GM23338 (cell line): ENCODE data around the gene MT1B. TPM values are rescaled to one million over a fixed set of nuclear protein-coding genes. Genes with fewer than 3 reads are reported as not detected.

Source experiments
- ATAC-seq: fragments of 200-7000 bp; cut with Tn5 transposase; 3 replicates; pipeline ENCODE4 v1.9.1; 2020
- DNase-seq: peaks from one replicate; pipeline ENCODE4 v3.0.0-alpha.2; 2015; ENCODE audit warnings: low spot score
- H2AFZ ChIP-seq: fragments of 200-600 bp; sonication (generic); 2 replicates; pipeline ENCODE4 v1.8.0; 2016; ENCODE audit warnings: antibody characterized with exemption, mild to moderate bottlenecking, moderate library complexity
- H3F3A ChIP-seq: fragments of 200-600 bp; sonication (generic); replicated peaks from 2 replicates; pipeline ENCODE4 v1.8.0; 2017; ENCODE audit warnings: antibody characterized with exemption, mixed run types, low read depth
- H3K27ac ChIP-seq: fragments of 200-600 bp; sonication (generic); 2 replicates; pipeline ENCODE4 v1.6.1; 2016; ENCODE audit warnings: low read depth
- H3K27me3 ChIP-seq: fragments of 200-600 bp; sonication (generic); 2 replicates; pipeline ENCODE4 v1.8.0; 2016; ENCODE audit warnings: mild to moderate bottlenecking, mixed run types, moderate library complexity; ENCODE audit not compliant: insufficient read depth
- H3K36me3 ChIP-seq: fragments of 200-600 bp; sonication (generic); 2 replicates; pipeline ENCODE4 v1.8.0; 2016; ENCODE audit warnings: mild to moderate bottlenecking; ENCODE audit not compliant: insufficient read depth
- H3K4me1 ChIP-seq: fragments of 200-600 bp; sonication (generic); 2 replicates; pipeline ENCODE4 v1.8.0; 2016; ENCODE audit warnings: mild to moderate bottlenecking, moderate library complexity; ENCODE audit not compliant: insufficient read depth
- H3K4me2 ChIP-seq: fragments of 200-600 bp; sonication (generic); 2 replicates; pipeline ENCODE4 v1.7.1; 2017; ENCODE audit warnings: mixed run types
- H3K4me3 ChIP-seq: fragments of 200-600 bp; sonication (generic); 2 replicates; pipeline ENCODE4 v1.6.1; 2016; ENCODE audit warnings: mixed run types
- H3K79me2 ChIP-seq: fragments of 200-600 bp; sonication (generic); replicated peaks from 2 replicates; pipeline ENCODE4 v1.8.0; 2017; ENCODE audit warnings: mild to moderate bottlenecking; ENCODE audit not compliant: insufficient read depth
- H3K9me2 ChIP-seq: fragments of 200-600 bp; sonication (generic); 2 replicates; pipeline ENCODE4 v1.8.0; 2017; ENCODE audit not compliant: insufficient read depth
- H4K20me1 ChIP-seq: fragments of 200-600 bp; sonication (generic); replicated peaks from 2 replicates; pipeline ENCODE4 v1.8.0; 2017; ENCODE audit warnings: mild to moderate bottlenecking; ENCODE audit not compliant: insufficient read depth
- H3K27ac Mint-ChIP-seq: 2 replicates; pipeline ENCODE4 v1.8.0; 2020; ENCODE audit warnings: inconsistent platforms, mild to moderate bottlenecking, moderate library complexity, mixed read lengths
- H3K27me3 Mint-ChIP-seq: 3 replicates; pipeline ENCODE4 v1.8.0; 2022; ENCODE audit warnings: low read depth, mild to moderate bottlenecking, moderate library complexity, mixed read lengths, inconsistent platforms; ENCODE audit not compliant: insufficient read depth, poor library complexity
- H3K36me3 Mint-ChIP-seq: 3 replicates; pipeline ENCODE4 v1.8.0; 2021; ENCODE audit warnings: low read depth, mild to moderate bottlenecking, inconsistent platforms, moderate library complexity, mixed read lengths
- H3K4me1 Mint-ChIP-seq: 3 replicates; pipeline ENCODE4 v1.8.0; 2020; ENCODE audit warnings: mild to moderate bottlenecking, inconsistent platforms, mixed read lengths
- H3K4me3 Mint-ChIP-seq: 3 replicates; pipeline ENCODE4 v1.8.0; 2021; ENCODE audit warnings: moderate library complexity, mild to moderate bottlenecking, inconsistent platforms, mixed read lengths
- H3K9me3 Mint-ChIP-seq: 3 replicates; pipeline ENCODE4 v1.8.0; 2020; ENCODE audit warnings: moderate library complexity, mild to moderate bottlenecking, inconsistent platforms, mixed read lengths
- CREB1 ChIP-seq: fragments of 250-450 bp; sonication (Bioruptor Pico); IDR thresholded peaks from 2 replicates; pipeline ENCODE4 v1.5.0; 2020; ENCODE audit warnings: low read depth, mild to moderate bottlenecking, moderate library complexity
- ETS1 ChIP-seq: IDR thresholded peaks from 2 replicates; pipeline ENCODE4 v1.6.1; 2016; ENCODE audit warnings: antibody characterized with exemption
- JUNB ChIP-seq: IDR thresholded peaks from one replicate; pipeline ENCODE4 v1.6.1; 2016; ENCODE audit warnings: antibody characterized with exemption; ENCODE audit not compliant: unreplicated experiment
- POLR2AphosphoS5 ChIP-seq: IDR thresholded peaks from 2 replicates; pipeline ENCODE4 v1.6.1; 2016; ENCODE audit warnings: antibody characterized with exemption, low read depth
- STAT1 ChIP-seq: IDR thresholded peaks from one replicate; pipeline ENCODE4 v1.6.1; 2016; ENCODE audit warnings: antibody characterized with exemption; ENCODE audit not compliant: unreplicated experiment
- ZNF331 ChIP-seq: fragments of 250-450 bp; sonication (Bioruptor Pico); IDR thresholded peaks from 2 replicates; pipeline ENCODE4 v1.5.0; 2020; ENCODE audit warnings: low read depth, mild to moderate bottlenecking, moderate library complexity
- polyA plus RNA-seq: library from polyadenylated mRNA; unstranded; fragments of >200 nt; fragmentation: Nextera tagmentation; extraction: Ambion mirVana; gene quantifications from 2 replicates; pipeline ENCODE4 v1.2.1, GENCODE V29; 2016
- total RNA-seq: library from RNA; depleted of rRNA; stranded (reverse); fragments of >200 nt; shearing (Covaris generic); gene quantifications from 2 replicates; pipeline ENCODE4 v1.2.3, GENCODE V29; 2014
- TF ChIP-seq, protein P1 (sequence below), 2 experiments: fragments of 200-600 bp in 1 of 2; sonication (generic) in 1 of 2; conservative IDR thresholded peaks; 2 replicates each; pipeline versions ENCODE4 v1.5.1 to v1.6.1; 2016 to 2017; ENCODE audit warnings: antibody characterized with exemption in 2 of 2, low read depth in 2 of 2, mild to moderate bottlenecking in 2 of 2, moderate library complexity in 1 of 2
- TF ChIP-seq, protein P2 (sequence below): IDR thresholded peaks from one replicate; pipeline ENCODE4 v1.6.1; 2018; ENCODE audit warnings: antibody characterized with exemption; ENCODE audit not compliant: unreplicated experiment

Gene MT1B
- total and polyA plus RNA-seq, 2 experiments from 2014 or later, result not detected

DNA sequence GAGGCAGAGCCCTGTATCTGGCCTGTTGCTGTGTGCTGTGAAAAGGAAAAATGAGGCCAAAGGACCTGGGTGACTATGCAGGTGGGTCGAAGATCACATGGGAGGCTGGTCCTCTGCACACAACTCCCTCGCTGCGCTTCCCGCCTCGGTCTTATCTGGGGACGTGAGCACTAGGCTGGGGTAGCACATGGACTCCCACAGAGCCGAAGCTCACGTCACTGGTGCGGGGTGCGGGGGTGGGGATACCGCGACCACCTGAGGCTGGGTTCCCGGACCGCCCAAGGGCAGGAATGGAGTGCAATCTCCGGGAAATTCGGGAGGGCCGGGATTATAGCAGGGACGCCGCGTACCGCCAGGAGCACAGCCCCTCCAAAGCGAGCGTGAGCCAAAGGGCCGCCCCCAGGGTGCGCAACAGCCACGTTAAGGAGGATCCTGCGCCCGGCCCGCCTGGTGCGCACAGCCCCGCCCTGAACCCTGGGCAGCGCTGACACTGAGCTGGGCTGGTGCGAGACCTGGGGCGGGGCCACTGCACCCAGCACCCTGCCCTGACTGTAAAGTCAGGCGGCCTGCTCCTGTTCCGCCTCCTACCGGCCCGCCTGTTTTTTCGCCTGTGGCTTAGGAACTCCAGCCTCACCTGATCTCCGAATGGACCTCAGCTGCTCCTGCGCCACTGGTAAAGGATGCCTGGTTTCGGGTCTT, 8.5 kb upstream of the MT1B start:
- peak; percentile 79 for DNase-seq
- Histone ChIP-seq H3K9me2 (no peaks in the 10 kb centered on the region), H4K20me1 (no peaks in the 10 kb centered on the region), H3K27me3 (peaks cover 100% of the 10 kb centered on the region), H3K4me1 (peaks cover 17% of the 10 kb centered on the region; the same call in 1 of the 2 replicates), H3K36me3 (no peaks in the 10 kb centered on the region), H3K4me2 (peak overlapping the region; percentile 84), H3K4me3 (peak overlapping the region; percentile 61), H3K79me2 (no peaks in the 10 kb centered on the region), H3F3A (peaks cover 13% of the 10 kb centered on the region; the same call in 1 of the 2 replicates), H2AFZ (peak overlapping the region; percentile 84), H3K27ac (no peak overlapping the region)
- H3K4me1 Mint-ChIP-seq, result peaks cover 34% of the 10 kb centered on the region
- ATAC-seq, result peak; percentile 79
- no peaks in the 10 kb centered on the region for H3K36me3 Mint-ChIP-seq
- H3K4me3 Mint-ChIP-seq, result peak overlapping the region; percentile 64
- H3K27me3 Mint-ChIP-seq, result peaks cover 98% of the 10 kb centered on the region
- H3K9me3 Mint-ChIP-seq, result no peaks in the 10 kb centered on the region
- no peak for TF ChIP-seq ZNF331 (CRISPR knock-in tag)
- no peak for TF ChIP-seq STAT1
- TF ChIP-seq, protein P1, sequence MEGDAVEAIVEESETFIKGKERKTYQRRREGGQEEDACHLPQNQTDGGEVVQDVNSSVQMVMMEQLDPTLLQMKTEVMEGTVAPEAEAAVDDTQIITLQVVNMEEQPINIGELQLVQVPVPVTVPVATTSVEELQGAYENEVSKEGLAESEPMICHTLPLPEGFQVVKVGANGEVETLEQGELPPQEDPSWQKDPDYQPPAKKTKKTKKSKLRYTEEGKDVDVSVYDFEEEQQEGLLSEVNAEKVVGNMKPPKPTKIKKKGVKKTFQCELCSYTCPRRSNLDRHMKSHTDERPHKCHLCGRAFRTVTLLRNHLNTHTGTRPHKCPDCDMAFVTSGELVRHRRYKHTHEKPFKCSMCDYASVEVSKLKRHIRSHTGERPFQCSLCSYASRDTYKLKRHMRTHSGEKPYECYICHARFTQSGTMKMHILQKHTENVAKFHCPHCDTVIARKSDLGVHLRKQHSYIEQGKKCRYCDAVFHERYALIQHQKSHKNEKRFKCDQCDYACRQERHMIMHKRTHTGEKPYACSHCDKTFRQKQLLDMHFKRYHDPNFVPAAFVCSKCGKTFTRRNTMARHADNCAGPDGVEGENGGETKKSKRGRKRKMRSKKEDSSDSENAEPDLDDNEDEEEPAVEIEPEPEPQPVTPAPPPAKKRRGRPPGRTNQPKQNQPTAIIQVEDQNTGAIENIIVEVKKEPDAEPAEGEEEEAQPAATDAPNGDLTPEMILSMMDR (conservative IDR thresholded peaks at IDR 0.05; ENCODE audit: low read depth in 2 of 2), result peak; percentile 38 to 51
- no peak for TF ChIP-seq POLR2AphosphoS5
- H3K27ac Mint-ChIP-seq, result no peak overlapping the region

- H3K27ac Mint-ChIP-seq, result no peak overlapping the region
- H3K9me3 Mint-ChIP-seq, result no peaks in the 10 kb centered on the region
- DNase-seq (no peak), ATAC-seq (no peak)
- Histone ChIP-seq H3F3A (peaks cover 9% of the 10 kb centered on the region; the same call in 1 of the 2 replicates), H4K20me1 (no peaks in the 10 kb centered on the region), H3K27me3 (peaks cover 100% of the 10 kb centered on the region), H3K4me3 (peak overlapping the region; percentile 61), H3K9me2 (no peaks in the 10 kb centered on the region), H3K4me2 (peak overlapping the region; percentile 84), H3K79me2 (no peaks in the 10 kb centered on the region), H3K36me3 (no peaks in the 10 kb centered on the region), H3K4me1 (peaks cover 13% of the 10 kb centered on the region; the same call in 1 of the 2 replicates), H2AFZ (peak overlapping the region; percentile 84), H3K27ac (no peak overlapping the region)
- H3K4me3 Mint-ChIP-seq, result peak overlapping the region; percentile 64
- peaks cover 98% of the 10 kb centered on the region for H3K27me3 Mint-ChIP-seq
- peaks cover 34% of the 10 kb centered on the region for H3K4me1 Mint-ChIP-seq
- TF ChIP-seq CREB1 (CRISPR knock-in tag) (no peak), ETS1 (no peak), JUNB (no peak)
- TF ChIP-seq, protein P2, sequence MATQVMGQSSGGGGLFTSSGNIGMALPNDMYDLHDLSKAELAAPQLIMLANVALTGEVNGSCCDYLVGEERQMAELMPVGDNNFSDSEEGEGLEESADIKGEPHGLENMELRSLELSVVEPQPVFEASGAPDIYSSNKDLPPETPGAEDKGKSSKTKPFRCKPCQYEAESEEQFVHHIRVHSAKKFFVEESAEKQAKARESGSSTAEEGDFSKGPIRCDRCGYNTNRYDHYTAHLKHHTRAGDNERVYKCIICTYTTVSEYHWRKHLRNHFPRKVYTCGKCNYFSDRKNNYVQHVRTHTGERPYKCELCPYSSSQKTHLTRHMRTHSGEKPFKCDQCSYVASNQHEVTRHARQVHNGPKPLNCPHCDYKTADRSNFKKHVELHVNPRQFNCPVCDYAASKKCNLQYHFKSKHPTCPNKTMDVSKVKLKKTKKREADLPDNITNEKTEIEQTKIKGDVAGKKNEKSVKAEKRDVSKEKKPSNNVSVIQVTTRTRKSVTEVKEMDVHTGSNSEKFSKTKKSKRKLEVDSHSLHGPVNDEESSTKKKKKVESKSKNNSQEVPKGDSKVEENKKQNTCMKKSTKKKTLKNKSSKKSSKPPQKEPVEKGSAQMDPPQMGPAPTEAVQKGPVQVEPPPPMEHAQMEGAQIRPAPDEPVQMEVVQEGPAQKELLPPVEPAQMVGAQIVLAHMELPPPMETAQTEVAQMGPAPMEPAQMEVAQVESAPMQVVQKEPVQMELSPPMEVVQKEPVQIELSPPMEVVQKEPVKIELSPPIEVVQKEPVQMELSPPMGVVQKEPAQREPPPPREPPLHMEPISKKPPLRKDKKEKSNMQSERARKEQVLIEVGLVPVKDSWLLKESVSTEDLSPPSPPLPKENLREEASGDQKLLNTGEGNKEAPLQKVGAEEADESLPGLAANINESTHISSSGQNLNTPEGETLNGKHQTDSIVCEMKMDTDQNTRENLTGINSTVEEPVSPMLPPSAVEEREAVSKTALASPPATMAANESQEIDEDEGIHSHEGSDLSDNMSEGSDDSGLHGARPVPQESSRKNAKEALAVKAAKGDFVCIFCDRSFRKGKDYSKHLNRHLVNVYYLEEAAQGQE, result peak; percentile 57
- H3K36me3 Mint-ChIP-seq, result no peaks in the 10 kb centered on the region
Measured at GRCh38 chr16:56643833-56644232, 7.9 kb upstream of the MT1B start.
